ENCODE measurements around the gene NEK6. TPM values are rescaled to one million over a fixed set of nuclear protein-coding genes. Genes with fewer than 3 reads are reported as not detected.
"Not testable (repeated sequence)": the region's sequence is repeated elsewhere in the genome, so short reads cannot be mapped to it uniquely, and the experiment has no call there.

NEK6 gene
- total RNA-seq, 1 experiment from 2014 or later, result 57.9 TPM

DNA sequence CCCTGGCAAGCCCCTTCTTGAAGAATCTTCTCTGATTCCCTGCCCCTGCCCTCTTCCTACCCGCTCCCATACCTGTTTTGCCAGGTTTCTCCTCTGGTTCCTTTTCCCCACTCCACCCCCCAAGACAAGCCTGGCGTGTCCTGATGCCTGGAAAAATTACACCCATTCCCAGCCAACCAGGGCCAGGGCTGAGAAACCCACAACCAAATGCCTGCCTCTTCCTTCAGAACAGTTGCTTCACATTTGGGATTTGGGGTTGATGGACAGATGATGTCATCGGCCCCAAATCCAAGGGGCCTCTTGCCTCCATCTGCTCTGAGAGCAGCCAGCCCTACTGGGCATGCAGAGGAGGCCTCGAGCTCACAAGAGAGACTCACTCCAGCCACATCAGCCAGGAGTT, 8.8 kb upstream of the NEK6 start:
- Histone ChIP-seq H2AFZ (no peak overlapping the region), H3K9me3 (ENCODE audit: insufficient read depth, low read depth) (no peaks in the 10 kb centered on the region), H3K4me1 (replicated peaks; ENCODE audit: insufficient read depth) (no peaks in the 10 kb centered on the region), H3K27me3 (ENCODE audit: insufficient read depth, low read depth) (no peaks in the 10 kb centered on the region), H3K4me3 (no peak overlapping the region), H3K9me2 (ENCODE audit: insufficient read depth) (no peaks in the 10 kb centered on the region), H3F3A (ENCODE audit: insufficient read depth, low read depth) (no peaks in the 10 kb centered on the region), H3K27ac (no peak overlapping the region), H3K36me3 (ENCODE audit: low read depth) (no peaks in the 10 kb centered on the region), H3K79me2 (ENCODE audit: low read depth) (no peaks in the 10 kb centered on the region), H3K4me2 (no peak overlapping the region), H4K20me1 (ENCODE audit: insufficient read depth) (no peaks in the 10 kb centered on the region)
- TF ChIP-seq EZH2 (IDR thresholded peaks at IDR 0.05; ENCODE audit: low read depth), result no peak
- TF ChIP-seq, protein P1, sequence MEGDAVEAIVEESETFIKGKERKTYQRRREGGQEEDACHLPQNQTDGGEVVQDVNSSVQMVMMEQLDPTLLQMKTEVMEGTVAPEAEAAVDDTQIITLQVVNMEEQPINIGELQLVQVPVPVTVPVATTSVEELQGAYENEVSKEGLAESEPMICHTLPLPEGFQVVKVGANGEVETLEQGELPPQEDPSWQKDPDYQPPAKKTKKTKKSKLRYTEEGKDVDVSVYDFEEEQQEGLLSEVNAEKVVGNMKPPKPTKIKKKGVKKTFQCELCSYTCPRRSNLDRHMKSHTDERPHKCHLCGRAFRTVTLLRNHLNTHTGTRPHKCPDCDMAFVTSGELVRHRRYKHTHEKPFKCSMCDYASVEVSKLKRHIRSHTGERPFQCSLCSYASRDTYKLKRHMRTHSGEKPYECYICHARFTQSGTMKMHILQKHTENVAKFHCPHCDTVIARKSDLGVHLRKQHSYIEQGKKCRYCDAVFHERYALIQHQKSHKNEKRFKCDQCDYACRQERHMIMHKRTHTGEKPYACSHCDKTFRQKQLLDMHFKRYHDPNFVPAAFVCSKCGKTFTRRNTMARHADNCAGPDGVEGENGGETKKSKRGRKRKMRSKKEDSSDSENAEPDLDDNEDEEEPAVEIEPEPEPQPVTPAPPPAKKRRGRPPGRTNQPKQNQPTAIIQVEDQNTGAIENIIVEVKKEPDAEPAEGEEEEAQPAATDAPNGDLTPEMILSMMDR (conservative IDR thresholded peaks at IDR 0.05), result no peak
- POLR2A ChIA-PET (ENCODE audit: unreplicated experiment), result no interaction called here
- CTCF ChIA-PET, result no interaction called here
- intact Hi-C loops (cut with micrococcal nuclease; ENCODE audit: unreplicated experiment), result no loop called here
- DNase-seq, result no peak
- BruUV-seq (replicated peaks), result no TSS peak

DNA sequence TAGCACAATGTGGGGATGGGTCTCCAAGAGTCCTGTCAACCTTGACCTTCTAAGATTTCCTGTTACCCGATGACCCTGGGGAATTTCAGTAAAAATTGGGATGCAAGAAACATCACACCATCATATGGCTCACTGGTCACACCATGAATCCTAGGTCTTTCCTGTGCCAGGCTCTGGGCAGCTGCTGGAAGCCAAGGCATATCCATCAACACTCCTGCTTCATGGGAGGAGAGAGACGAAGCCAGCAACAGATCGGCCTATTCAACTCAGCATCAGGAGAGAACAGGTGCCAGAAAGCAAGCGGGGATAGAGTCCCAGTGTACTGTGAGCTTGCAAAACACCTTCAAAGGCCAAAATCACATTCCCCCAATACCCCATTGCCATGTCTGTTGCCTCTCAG, 6.5 kb upstream of the NEK6 start:
- H2AFZ ChIP-seq, result no peak overlapping the region
- H3K9me2 ChIP-seq (ENCODE audit: insufficient read depth), result no peaks in the 10 kb centered on the region
- H3K4me2 ChIP-seq, result no peak overlapping the region
- no peaks in the 10 kb centered on the region for H3F3A ChIP-seq (ENCODE audit: insufficient read depth, low read depth)
- H3K79me2 ChIP-seq (ENCODE audit: low read depth), result no peaks in the 10 kb centered on the region
- H3K36me3 ChIP-seq (ENCODE audit: low read depth), result no peaks in the 10 kb centered on the region
- no peaks in the 10 kb centered on the region for H4K20me1 ChIP-seq (ENCODE audit: insufficient read depth)
- BruUV-seq (replicated peaks), result no TSS peak
- TF ChIP-seq, protein P1 (conservative IDR thresholded peaks at IDR 0.05), result no peak
- no peak for TF ChIP-seq EZH2 (IDR thresholded peaks at IDR 0.05; ENCODE audit: low read depth)
- peaks cover 3% of the 10 kb centered on the region for H3K4me1 ChIP-seq (replicated peaks; ENCODE audit: insufficient read depth)
- ChIA-PET POLR2A (ENCODE audit: unreplicated experiment) (no interaction called here), CTCF (no interaction called here)
- H3K4me3 ChIP-seq, result no peak overlapping the region
- H3K27me3 ChIP-seq (ENCODE audit: insufficient read depth, low read depth), result no peaks in the 10 kb centered on the region
- H3K9me3 ChIP-seq (ENCODE audit: insufficient read depth, low read depth), result no peaks in the 10 kb centered on the region
- no peak for DNase-seq
- intact Hi-C loops (cut with micrococcal nuclease; ENCODE audit: unreplicated experiment), result no loop called here
- no peak overlapping the region for H3K27ac ChIP-seq

DNA sequence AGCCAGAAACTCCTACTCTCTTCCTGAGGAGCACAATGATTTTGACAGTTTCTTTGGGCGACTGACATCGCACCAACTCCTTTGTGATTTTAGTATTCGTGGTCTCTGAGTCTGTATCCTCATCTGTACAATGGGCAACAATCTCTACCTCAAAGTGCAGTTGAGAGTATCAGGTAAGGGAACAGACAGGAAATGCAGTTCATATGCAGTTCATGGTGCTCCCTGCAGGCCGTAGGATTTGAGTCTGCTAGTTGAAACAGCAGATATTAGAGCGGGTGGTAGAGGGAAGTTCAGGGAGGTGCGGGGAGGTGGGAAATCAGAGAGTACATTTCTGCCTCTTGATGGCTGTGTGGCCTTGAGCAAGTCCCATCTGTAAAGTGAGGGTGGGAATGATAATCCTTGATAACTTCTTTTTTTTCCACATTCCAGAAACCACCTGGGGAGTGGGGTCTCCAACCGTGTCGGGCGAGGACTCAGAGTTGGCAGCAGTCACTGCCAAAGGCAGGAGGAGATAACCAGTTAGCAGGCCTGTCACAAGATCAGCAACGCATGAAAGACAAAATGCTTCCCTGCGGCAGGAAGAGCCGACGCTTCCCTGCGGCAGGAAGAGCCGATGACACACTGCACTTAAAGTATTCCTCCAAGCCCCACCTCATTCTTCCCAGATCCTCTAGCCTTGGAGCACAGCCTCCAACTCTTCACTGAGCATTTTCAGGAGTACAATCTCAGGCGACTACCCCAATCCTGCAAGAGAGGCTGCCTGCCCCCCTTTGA, 6.0 kb upstream of the NEK6 start:
- Histone ChIP-seq H3K9me2 (ENCODE audit: insufficient read depth) (no peaks in the 10 kb centered on the region), H2AFZ (no peak overlapping the region), H3K4me2 (peak overlapping the region; percentile 12; the same call in 1 of the 2 replicates), H3K27me3 (ENCODE audit: insufficient read depth, low read depth) (no peaks in the 10 kb centered on the region), H3F3A (ENCODE audit: insufficient read depth, low read depth) (peaks cover 3% of the 10 kb centered on the region; the same call in 1 of the 2 replicates), H3K36me3 (ENCODE audit: low read depth) (no peaks in the 10 kb centered on the region), H3K9me3 (ENCODE audit: insufficient read depth, low read depth) (no peaks in the 10 kb centered on the region), H3K4me3 (no peak overlapping the region), H3K4me1 (replicated peaks; ENCODE audit: insufficient read depth) (peaks cover 9% of the 10 kb centered on the region), H4K20me1 (ENCODE audit: insufficient read depth) (no peaks in the 10 kb centered on the region), H3K27ac (no peak overlapping the region), H3K79me2 (ENCODE audit: low read depth) (no peaks in the 10 kb centered on the region)
- TF ChIP-seq, protein P1 (conservative IDR thresholded peaks at IDR 0.05), result no peak
- TF ChIP-seq EZH2 (IDR thresholded peaks at IDR 0.05; ENCODE audit: low read depth), result no peak
- no peak for DNase-seq
- intact Hi-C loops (cut with micrococcal nuclease; ENCODE audit: unreplicated experiment), result no loop called here
- ChIA-PET POLR2A (ENCODE audit: unreplicated experiment) (no interaction called here), CTCF (no interaction called here)
- no TSS peak for BruUV-seq (replicated peaks)

DNA sequence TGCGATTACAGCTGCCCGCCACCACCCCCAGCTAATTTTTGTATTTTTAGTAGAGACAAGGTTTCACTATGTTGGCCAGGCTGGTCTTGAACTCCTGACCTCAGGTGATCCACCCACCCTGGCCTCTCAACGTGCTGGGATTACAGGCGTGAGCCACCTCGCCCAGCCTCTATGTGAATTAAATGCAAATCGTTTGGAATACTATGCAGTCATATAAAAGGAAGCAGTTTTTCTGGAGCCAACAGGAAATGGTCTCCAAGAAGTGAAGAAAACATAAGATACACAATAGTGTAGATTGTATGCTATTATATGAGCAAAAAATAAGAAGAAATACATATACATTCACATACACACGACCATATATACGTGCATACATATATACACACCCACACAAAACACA, 4.9 kb upstream of the NEK6 start:
- H3K36me3 ChIP-seq (ENCODE audit: low read depth); intact Hi-C loops (cut with micrococcal nuclease; ENCODE audit: unreplicated experiment): not testable (repeated sequence)

More for the DNA sequence above, 4.9 kb upstream of the NEK6 start:
- H4K20me1 ChIP-seq (ENCODE audit: insufficient read depth); H3K9me3 ChIP-seq (ENCODE audit: insufficient read depth, low read depth); H3K4me3 ChIP-seq; BruUV-seq (replicated peaks); H2AFZ ChIP-seq; H3K27ac ChIP-seq; H3K79me2 ChIP-seq (ENCODE audit: low read depth); POLR2A ChIA-PET (ENCODE audit: unreplicated experiment); H3K9me2 ChIP-seq (ENCODE audit: insufficient read depth); H3K4me2 ChIP-seq; H3K27me3 ChIP-seq (ENCODE audit: insufficient read depth, low read depth); H3F3A ChIP-seq (ENCODE audit: insufficient read depth, low read depth); DNase-seq; CTCF ChIA-PET: not testable (repeated sequence)
- H3K4me1 ChIP-seq (replicated peaks; ENCODE audit: insufficient read depth), result peaks cover 10% of the 10 kb centered on the region

Data from PC-9 (cell line).